ENCODE measurements around the gene KRT4. TPM values are rescaled to one million over a fixed set of nuclear protein-coding genes. Genes with fewer than 3 reads are reported as not detected.

The KRT4 gene
- polyA plus RNA-seq, 3 donors: not detected

- H3K27ac Mint-ChIP-seq: no peak within 1 kb of the TSS
- Histone ChIP-seq H3K9ac (ENCODE audit: insufficient read depth, low read length, poor library complexity, severe bottlenecking) (no peak within 1 kb of the TSS), H4K20me1 (ENCODE audit: insufficient read depth, low read length) (no peaks in the 10 kb centered on the region), H3K4me1 (ENCODE audit: control insufficient read depth in 1 of 2, insufficient read depth in 2 of 2, low read length in 2 of 2) (no peaks in the 10 kb centered on the region), H3K36me3 (replicated peaks in 1 of 2; ENCODE audit: control insufficient read depth in 1 of 2, insufficient read depth in 2 of 2, low read length in 2 of 2) (no peaks in the 10 kb centered on the region), H3K4me3 (replicated peaks in 1 of 3; ENCODE audit: low read depth in 2 of 3, low read length in 3 of 3) (no peak within 1 kb of the TSS), H3K9me3 (replicated peaks in 1 of 2; ENCODE audit: control insufficient read depth in 1 of 2, insufficient read depth in 1 of 2, low read length in 2 of 2) (no peaks in the 10 kb centered on the region), H3K27me3 (ENCODE audit: control insufficient read depth in 2 of 2, insufficient read depth in 2 of 2, low read length in 2 of 2) (no peaks in the 10 kb centered on the region), H3K79me2 (ENCODE audit: insufficient read depth, low read length) (no peaks in the 10 kb centered on the region), H3K27ac (ENCODE audit: low read depth in 1 of 2, low read length in 2 of 2) (no peak within 1 kb of the TSS), H3K4me2 (replicated peaks; ENCODE audit: extremely low read depth, low read length, poor library complexity, severe bottlenecking) (no peak within 1 kb of the TSS), H2AFZ (ENCODE audit: insufficient read depth, low read depth, low read length, poor library complexity, severe bottlenecking) (no peak within 1 kb of the TSS)
- intact Hi-C loops (cut with micrococcal nuclease): no loop called here
- peaks cover 0 to 8% (median 8%) of the 10 kb centered on the region in 3 donors for H3K27me3 Mint-ChIP-seq (ENCODE audit: low read depth in 3 of 3)
- no peak within 1 kb of the TSS for H3K4me3 Mint-ChIP-seq
- no peak for DNase-seq
- no peaks in the 10 kb centered on the region for H3K36me3 Mint-ChIP-seq
- 97% methylated on average over 13 of the region's 22 CpGs for WGBS (ENCODE audit: insufficient coverage)
- no peaks in the 10 kb centered on the region for H3K9me3 Mint-ChIP-seq
- H3K4me1 Mint-ChIP-seq: peaks cover 10% of the 10 kb centered on the region
- TF ChIP-seq, protein P1, sequence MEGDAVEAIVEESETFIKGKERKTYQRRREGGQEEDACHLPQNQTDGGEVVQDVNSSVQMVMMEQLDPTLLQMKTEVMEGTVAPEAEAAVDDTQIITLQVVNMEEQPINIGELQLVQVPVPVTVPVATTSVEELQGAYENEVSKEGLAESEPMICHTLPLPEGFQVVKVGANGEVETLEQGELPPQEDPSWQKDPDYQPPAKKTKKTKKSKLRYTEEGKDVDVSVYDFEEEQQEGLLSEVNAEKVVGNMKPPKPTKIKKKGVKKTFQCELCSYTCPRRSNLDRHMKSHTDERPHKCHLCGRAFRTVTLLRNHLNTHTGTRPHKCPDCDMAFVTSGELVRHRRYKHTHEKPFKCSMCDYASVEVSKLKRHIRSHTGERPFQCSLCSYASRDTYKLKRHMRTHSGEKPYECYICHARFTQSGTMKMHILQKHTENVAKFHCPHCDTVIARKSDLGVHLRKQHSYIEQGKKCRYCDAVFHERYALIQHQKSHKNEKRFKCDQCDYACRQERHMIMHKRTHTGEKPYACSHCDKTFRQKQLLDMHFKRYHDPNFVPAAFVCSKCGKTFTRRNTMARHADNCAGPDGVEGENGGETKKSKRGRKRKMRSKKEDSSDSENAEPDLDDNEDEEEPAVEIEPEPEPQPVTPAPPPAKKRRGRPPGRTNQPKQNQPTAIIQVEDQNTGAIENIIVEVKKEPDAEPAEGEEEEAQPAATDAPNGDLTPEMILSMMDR (IDR thresholded peaks at IDR 0.05): no peak
Observed at GRCh38 chr12:52833922-52834726, 20.2 kb upstream of the KRT4 start, which contains the start of gene KRT79. Gene KRT79, minus strand, starts transcription at chr12:52834311. Its CDS starts 51 bp downstream, at chr12:52834260.

GRCh38 chr12:52832985-52833905 lies 19.3 kb upstream of the KRT4 start:
- Histone ChIP-seq H4K20me1 (ENCODE audit: insufficient read depth, low read length) (no peaks in the 10 kb centered on the region), H2AFZ (ENCODE audit: insufficient read depth, low read depth, low read length, poor library complexity, severe bottlenecking) (no peak overlapping the region), H3K4me2 (replicated peaks; ENCODE audit: extremely low read depth, low read length, poor library complexity, severe bottlenecking) (no peak overlapping the region), H3K27me3 (ENCODE audit: control insufficient read depth in 2 of 2, insufficient read depth in 2 of 2, low read length in 2 of 2) (no peaks in the 10 kb centered on the region), H3K27ac (ENCODE audit: low read depth in 1 of 2, low read length in 2 of 2) (no peak overlapping the region), H3K9ac (ENCODE audit: insufficient read depth, low read length, poor library complexity, severe bottlenecking) (no peak overlapping the region), H3K36me3 (replicated peaks in 1 of 2; ENCODE audit: control insufficient read depth in 1 of 2, insufficient read depth in 2 of 2, low read length in 2 of 2) (no peaks in the 10 kb centered on the region), H3K4me3 (replicated peaks in 1 of 3; ENCODE audit: low read depth in 2 of 3, low read length in 3 of 3) (no peak overlapping the region), H3K9me3 (replicated peaks in 1 of 2; ENCODE audit: control insufficient read depth in 1 of 2, insufficient read depth in 1 of 2, low read length in 2 of 2) (no peaks in the 10 kb centered on the region), H3K4me1 (ENCODE audit: control insufficient read depth in 1 of 2, insufficient read depth in 2 of 2, low read length in 2 of 2) (peaks cover 0 to 6% of the 10 kb centered on the region in 2 donors), H3K79me2 (ENCODE audit: insufficient read depth, low read length) (no peaks in the 10 kb centered on the region)
- intact Hi-C loops (cut with micrococcal nuclease): no loop called here
- TF ChIP-seq, protein P1 (IDR thresholded peaks at IDR 0.05): no peak
- Mint-ChIP-seq H3K9me3 (no peaks in the 10 kb centered on the region), H3K27me3 (ENCODE audit: low read depth in 3 of 3) (peaks cover 0 to 5% (median 5%) of the 10 kb centered on the region in 3 donors), H3K36me3 (no peaks in the 10 kb centered on the region), H3K27ac (no peak overlapping the region), H3K4me3 (no peak overlapping the region), H3K4me1 (peaks cover 15% of the 10 kb centered on the region)
- WGBS (ENCODE audit: insufficient coverage): 96% methylated on average over 15 of the region's 20 CpGs
- DNase-seq: no peak

Data from CD14-positive monocyte (primary cell).